HepG2 (cell line): ENCODE results near the gene WDR45B. TPM values are rescaled to one million over a fixed set of nuclear protein-coding genes. Genes with fewer than 3 reads are reported as not detected.
A peak's percentile ranks its signal among the peaks of the same experiment; 100 is the strongest.

Source experiments
- BRF2 ChIP-seq: sonication (generic); formaldehyde crosslinking; IDR thresholded peaks from 2 replicates; pipeline ENCODE4 v1.8.1; 2022; ENCODE audit warnings: mild to moderate bottlenecking, missing genetic modification reagents
- CCDC6 ChIP-seq: sonication (generic); formaldehyde crosslinking; IDR thresholded peaks from 2 replicates; pipeline ENCODE4 v1.8.1; 2022; ENCODE audit warnings: mild to moderate bottlenecking, missing genetic modification reagents, moderate library complexity
- FOSL2 ChIP-seq: sonication (generic); formaldehyde crosslinking; IDR thresholded peaks from 2 replicates; pipeline ENCODE4 v1.4.0; 2020; ENCODE audit warnings: missing genetic modification reagents
- GABPB1 ChIP-seq: IDR thresholded peaks from 2 replicates; pipeline ENCODE4 v1.6.1; 2016; ENCODE audit warnings: mild to moderate bottlenecking, missing genetic modification reagents, moderate library complexity, missing compliant biosample characterization
- GATA4 ChIP-seq: sonication (generic); IDR thresholded peaks from 2 replicates; pipeline ENCODE4 v1.6.1; 2016; ENCODE audit warnings: antibody characterized with exemption, low read depth, borderline replicate concordance
- HDAC6 ChIP-seq: fragments of 200-600 bp; sonication (generic); IDR thresholded peaks from 2 replicates; pipeline ENCODE4 v1.7.0; 2017; ENCODE audit warnings: mild to moderate bottlenecking, antibody characterized with exemption, low read length, low read depth
- HMGXB4 ChIP-seq, 2 experiments: sonication (generic) in 1 of 2; formaldehyde crosslinking in 1 of 2; IDR thresholded peaks; 2 replicates each; pipeline versions ENCODE4 v1.4.0 to v1.6.1; 2018 to 2020; ENCODE audit warnings: missing genetic modification reagents in 2 of 2, borderline replicate concordance in 1 of 2, low read depth in 1 of 2, mild to moderate bottlenecking in 1 of 2, missing biosample characterization in 1 of 2
- IRX3 ChIP-seq: sonication (generic); formaldehyde crosslinking; IDR thresholded peaks from 2 replicates; pipeline ENCODE4 v1.8.1; 2023; ENCODE audit warnings: mild to moderate bottlenecking, low read depth, missing genetic modification reagents, borderline replicate concordance
- MBNL3 ChIP-seq: fragments of 250-450 bp; sonication (Bioruptor Pico); conservative IDR thresholded peaks from 2 replicates; pipeline ENCODE4 v1.8.0; 2022; ENCODE audit warnings: mild to moderate bottlenecking, inconsistent platforms
- NR2F6 ChIP-seq, 2 experiments: IDR thresholded peaks; 2 replicates each; pipeline ENCODE4 v1.6.1; 2016; ENCODE audit warnings: antibody characterized with exemption in 1 of 2, mild to moderate bottlenecking in 1 of 2
- PHF21A ChIP-seq: sonication (generic); formaldehyde crosslinking; IDR thresholded peaks from 2 replicates; pipeline ENCODE4 v1.5.0; 2020; ENCODE audit warnings: mild to moderate bottlenecking, missing genetic modification reagents
- POLR2G ChIP-seq: fragments of 200-400 bp; formaldehyde crosslinking; IDR thresholded peaks from 2 replicates; pipeline ENCODE4 v1.6.1; 2018; ENCODE audit warnings: mild to moderate bottlenecking, low read depth, low read length, moderate library complexity
- RFXAP ChIP-seq: sonication (generic); formaldehyde crosslinking; IDR thresholded peaks from 2 replicates; pipeline ENCODE4 v1.4.0; 2020; ENCODE audit warnings: missing genetic modification reagents, borderline replicate concordance
- SOX6 ChIP-seq, 2 experiments: fragments of 450-650 bp in 1 of 2; sonication (generic) in 1 of 2; formaldehyde crosslinking in 1 of 2; IDR thresholded peaks; 2 replicates each; pipeline versions ENCODE4 v1.4.0 to v1.6.1; 2017 to 2020; ENCODE audit warnings: antibody characterized with exemption in 1 of 2, mild to moderate bottlenecking in 1 of 2, missing genetic modification reagents in 1 of 2
- SRSF1 ChIP-seq: fragments of 200-400 bp; formaldehyde crosslinking; optimal IDR thresholded peaks from 2 replicates; pipeline ENCODE3; 2017; ENCODE audit warnings: mild to moderate bottlenecking, low read depth, low read length, moderate library complexity
- YEATS2 ChIP-seq: sonication (generic); formaldehyde crosslinking; IDR thresholded peaks from 2 replicates; pipeline ENCODE4 v1.4.0; 2020; ENCODE audit warnings: missing genetic modification reagents, borderline replicate concordance
- ZBTB46 ChIP-seq: sonication (generic); formaldehyde crosslinking; IDR thresholded peaks from 2 replicates; pipeline ENCODE4 v1.4.0; 2020; ENCODE audit warnings: mild to moderate bottlenecking, missing genetic modification reagents, borderline replicate concordance
- ZFYVE20 ChIP-seq: sonication (generic); formaldehyde crosslinking; IDR thresholded peaks from 2 replicates; pipeline ENCODE4 v1.8.0; 2023; ENCODE audit warnings: low read depth, mild to moderate bottlenecking, moderate library complexity, missing genetic modification reagents, borderline replicate concordance
- ZNF234 ChIP-seq: sonication (generic); formaldehyde crosslinking; conservative IDR thresholded peaks from 2 replicates; pipeline ENCODE4 v1.5.1; 2020; ENCODE audit warnings: mild to moderate bottlenecking, missing genetic modification reagents
- ZNF441 ChIP-seq: sonication (generic); formaldehyde crosslinking; IDR thresholded peaks from 2 replicates; pipeline ENCODE4 v1.7.0; 2021; ENCODE audit warnings: missing genetic modification reagents, borderline replicate concordance
- ZNF556 ChIP-seq: sonication (generic); formaldehyde crosslinking; IDR thresholded peaks from 2 replicates; pipeline ENCODE4 v1.4.0; 2020; ENCODE audit warnings: mild to moderate bottlenecking, missing genetic modification reagents, borderline replicate concordance
- ZSCAN31 ChIP-seq: sonication (generic); formaldehyde crosslinking; IDR thresholded peaks from 2 replicates; pipeline ENCODE4 v1.5.0; 2020; ENCODE audit warnings: low read depth, mild to moderate bottlenecking, missing genetic modification reagents
- polyA plus RNA-seq, 8 experiments: library from polyadenylated mRNA; depleted of rRNA in 3 of 8; stranded (reverse) in 7 of 8; unstranded in 1 of 8; fragments of >200 nt; fragmentation: Illumina TruSeq in 4 of 8; extraction: Trizol in 4 of 8; gene quantifications; 2 replicates each; pipeline versions ENCODE4 v1.2.1 to v1.2.3, GENCODE V29; 2011 to 2016; ENCODE audit warnings: low read depth in 4 of 8, missing spikeins in 1 of 8, mixed read lengths in 1 of 8; ENCODE audit not compliant: insufficient read depth in 1 of 8
- total RNA-seq, 5 experiments: library from RNA; depleted of rRNA; stranded (reverse); fragments of >200 nt; fragmentation: Illumina TruSeq; extraction: Trizol; gene quantifications; 2 replicates each; pipeline ENCODE4 v1.2.3, GENCODE V29; 2016; ENCODE audit warnings: low read depth in 1 of 5

Gene WDR45B
- total and polyA plus RNA-seq, 2 of the 13 experiments (the other 11 are each of a cell fraction or from before 2014, with no cell fraction given): 86.2 to 155 TPM

- TF ChIP-seq ZNF556 (CRISPR knock-in tag) (0 out of 2 replicates have a peak, but pooled peaks have one; percentile 49), PHF21A (CRISPR knock-in tag) (no peak), YEATS2 (CRISPR knock-in tag) (0 out of 2 replicates have a peak, but pooled peaks have one; percentile 8), IRX3 (CRISPR knock-in tag) (no peak), HDAC6 (no peak), ZFYVE20 (no peak), FOSL2 (CRISPR knock-in tag) (no peak), SRSF1 (no peak), HMGXB4 (CRISPR knock-in tag; IDR thresholded peaks at IDR 0.05; ENCODE audit: borderline replicate concordance in 1 of 2, low read depth in 1 of 2) (no peak), ZBTB46 (CRISPR knock-in tag) (0 out of 2 replicates have a peak, but pooled peaks have one; percentile 42), ZNF234 (CRISPR knock-in tag) (no peak), SOX6 (IDR thresholded peaks at IDR 0.05) (no peak), SOX6 (CRISPR knock-in tag; IDR thresholded peaks at IDR 0.05) (no peak), NR2F6 (IDR thresholded peaks at IDR 0.05) (no peak), NR2F6 (CRISPR knock-in tag; IDR thresholded peaks at IDR 0.05) (no peak), RFXAP (no peak), GATA4 (no peak), BRF2 (CRISPR knock-in tag) (no peak), MBNL3 (CRISPR knock-in tag) (no peak), POLR2G (no peak), CCDC6 (CRISPR knock-in tag) (0 out of 2 replicates have a peak, but pooled peaks have one; percentile 7), ZSCAN31 (CRISPR knock-in tag) (0 out of 2 replicates have a peak, but pooled peaks have one; percentile 69), ZNF441 (CRISPR knock-in tag) (0 out of 2 replicates have a peak, but pooled peaks have one; percentile 8), GABPB1 (0 out of 2 replicates have a peak, but pooled peaks have one; percentile 7)
Observed at GRCh38 chr17:82592289-82592766, 55.9 kb downstream of the WDR45B start (continued).
